ENCODE measurements around the gene KLHDC2.
A peak's percentile ranks its signal among the peaks of the same experiment; 100 is the strongest.
"Not testable (repeated sequence)": the region's sequence is repeated elsewhere in the genome, so short reads cannot be mapped to it uniquely, and the experiment has no call there.

Gene KLHDC2

GRCh38 chr14:49767571-49768300 is at the start of gene KLHDC2:
KLHDC2 (plus strand) TSS chr14:49768153; CDS start chr14:49768469, 316 bp downstream.
- peak; percentile 36 for TF ChIP-seq CTCF (IDR thresholded peaks at IDR 0.05; ENCODE audit: insufficient read depth, low read length, missing control alignments)
- no peak for DNase-seq (ENCODE audit: low read depth, low spot score)
- CTCF ChIA-PET: interaction anchor here (0.6 to 3.5 kb wide), 9 partner anchors 9 to 306 kb away, joined by 3 to 27 read pairs (median 3); partner anchors contain the start of genes DNAAF2 and RPS29
- peak within 1 kb of the TSS; percentile 96 for H3K4me3 ChIP-seq (ENCODE audit: low read depth, low read length)
- POLR2A ChIA-PET: interaction anchor here (0.7 to 2.9 kb wide), 14 partner anchors 12 to 183 kb away, joined by 3 to 16 read pairs (median 4); partner anchors contain the start of genes DNAAF2, MGAT2, NEMF and POLE2

GRCh38 chr14:49720744-49721143 is 47.2 kb upstream of the KLHDC2 start:
- ChIA-PET CTCF (no interaction called here), POLR2A (no interaction called here)
- DNase-seq (ENCODE audit: low read depth, low spot score): no peak
- H3K4me3 ChIP-seq (ENCODE audit: low read depth, low read length): no peak overlapping the region
- no peak for TF ChIP-seq CTCF (IDR thresholded peaks at IDR 0.05; ENCODE audit: insufficient read depth, low read length, missing control alignments)

- CTCF ChIA-PET; POLR2A ChIA-PET; DNase-seq (ENCODE audit: low read depth, low spot score); H3K4me3 ChIP-seq (ENCODE audit: low read depth, low read length): not testable (repeated sequence)
Observed at GRCh38 chr14:49721733-49722435, 46.1 kb upstream of the KLHDC2 start.

- TF ChIP-seq CTCF (IDR thresholded peaks at IDR 0.05; ENCODE audit: insufficient read depth, low read length, missing control alignments): no peak
- ChIA-PET POLR2A (no interaction called here), CTCF (no interaction called here)
- no peak for DNase-seq (ENCODE audit: low read depth, low spot score)
- no peak overlapping the region for H3K4me3 ChIP-seq (ENCODE audit: low read depth, low read length)
Observed at GRCh38 chr14:49727171-49727570, 40.8 kb upstream of the KLHDC2 start.

GRCh38 chr14:49732896-49733295 is 35.1 kb upstream of the KLHDC2 start:
- no peak for DNase-seq (ENCODE audit: low read depth, low spot score)

GRCh38 chr14:49733836-49734235 is 34.1 kb upstream of the KLHDC2 start:
- CTCF ChIA-PET: no interaction called here
- no peak for TF ChIP-seq CTCF (IDR thresholded peaks at IDR 0.05; ENCODE audit: insufficient read depth, low read length, missing control alignments)
- POLR2A ChIA-PET: no interaction called here
- no peak overlapping the region for H3K4me3 ChIP-seq (ENCODE audit: low read depth, low read length)
- DNase-seq (ENCODE audit: low read depth, low spot score): no peak

More at GRCh38 chr14:49732896-49733295, 35.1 kb upstream of the KLHDC2 start:
- no peak for TF ChIP-seq CTCF (IDR thresholded peaks at IDR 0.05; ENCODE audit: insufficient read depth, low read length, missing control alignments)
- H3K4me3 ChIP-seq (ENCODE audit: low read depth, low read length): no peak overlapping the region
- POLR2A ChIA-PET: no interaction called here
- CTCF ChIA-PET: no interaction called here

- H3K4me3 ChIP-seq (ENCODE audit: low read depth, low read length); DNase-seq (ENCODE audit: low read depth, low spot score); POLR2A ChIA-PET; CTCF ChIA-PET: not testable (repeated sequence)
Observed at GRCh38 chr14:49735669-49736068, 32.3 kb upstream of the KLHDC2 start.
